GM18511 (cell line): Measurements from ENCODE around the gene PPP1R9A.

Experiments
- ATAC-seq: cut with Tn5 transposase; IDR thresholded peaks from one replicate; pipeline ENCODE4 v1.9.1; 2021; ENCODE audit warnings: mild to moderate bottlenecking, moderate library complexity; ENCODE audit not compliant: unreplicated experiment

Gene PPP1R9A

DNA sequence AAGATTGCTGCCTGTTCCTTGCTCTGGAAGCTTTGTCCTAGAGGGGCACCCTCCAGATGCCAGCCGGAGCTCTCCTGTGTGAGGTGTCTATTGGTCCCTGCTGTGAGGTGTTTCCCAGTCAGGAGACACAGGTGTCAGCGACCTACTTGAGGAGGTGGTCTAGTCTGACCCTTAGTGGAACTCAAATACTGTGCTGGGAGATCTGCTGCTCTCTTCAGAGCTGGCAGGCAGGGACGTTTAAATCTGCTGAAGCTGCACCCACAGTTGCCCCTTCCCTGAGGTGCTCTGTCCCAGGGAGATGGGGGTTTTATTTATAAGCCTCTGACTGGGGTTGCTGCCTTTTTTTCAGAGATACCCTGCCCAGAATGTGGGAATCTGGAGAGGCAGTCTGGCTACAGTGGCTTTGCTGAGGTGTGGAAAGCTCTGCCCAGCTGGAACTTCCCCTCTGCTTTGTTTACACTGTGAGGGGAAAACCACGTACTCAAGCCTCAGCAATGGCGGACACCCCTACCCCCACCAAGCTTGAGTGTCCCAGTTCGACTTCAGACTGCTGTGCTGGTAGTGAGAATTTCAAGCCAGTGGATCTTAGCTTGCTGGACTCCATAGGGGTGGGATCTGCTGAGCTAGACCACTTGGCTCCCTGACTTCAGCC, 119.2 kb downstream of the PPP1R9A start:
- ATAC-seq: no peak

DNA sequence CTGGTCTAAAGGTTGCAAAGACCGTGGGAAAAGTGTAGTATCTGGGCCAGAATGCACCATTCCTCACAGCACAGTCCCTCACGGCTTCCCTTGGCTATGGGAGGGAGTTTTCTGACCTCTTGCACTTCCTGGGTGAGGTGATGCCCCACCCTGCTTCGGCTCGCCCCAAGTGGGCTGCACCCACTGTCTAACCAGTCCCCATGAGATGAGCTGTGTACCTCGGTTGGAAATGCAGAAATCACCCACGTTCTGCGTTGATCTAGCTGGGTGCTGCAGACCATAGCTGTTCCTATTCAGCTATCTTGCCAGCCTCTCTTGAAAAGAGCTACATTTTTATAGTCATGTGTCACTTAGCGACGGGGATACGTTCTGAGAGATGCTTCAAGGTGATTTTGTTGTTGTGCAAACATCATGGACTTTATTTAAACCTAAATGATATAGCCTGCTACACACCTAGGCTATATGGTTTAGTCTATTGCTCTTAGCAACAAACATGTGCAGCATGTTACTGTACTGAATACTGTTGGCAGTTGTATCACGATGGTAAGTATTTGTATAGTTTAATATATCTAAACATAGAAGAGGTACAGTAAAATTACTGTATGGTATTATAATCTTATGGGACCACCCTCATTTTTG, 120.0 kb downstream of the PPP1R9A start:
- ATAC-seq: no peak

DNA sequence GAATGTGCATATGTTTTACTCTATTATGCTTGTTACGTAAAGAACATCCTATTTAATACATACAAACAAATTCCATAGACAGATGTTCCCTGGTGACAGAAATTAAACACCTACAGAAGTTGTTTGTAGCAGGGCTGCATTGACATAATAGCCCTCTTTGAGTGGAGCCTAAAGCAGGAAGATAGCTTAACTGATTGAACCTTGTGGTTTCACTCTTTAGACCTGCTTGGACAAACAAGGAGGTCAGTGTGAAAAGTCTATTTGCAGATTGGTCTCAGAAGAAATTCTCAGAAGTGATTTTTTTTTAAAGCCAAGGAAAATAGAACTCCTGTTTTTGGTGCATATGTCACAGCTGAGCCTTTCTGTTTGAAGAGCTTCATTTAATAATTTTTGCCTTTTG, 121.3 kb downstream of the PPP1R9A start:
- ATAC-seq: no peak

DNA sequence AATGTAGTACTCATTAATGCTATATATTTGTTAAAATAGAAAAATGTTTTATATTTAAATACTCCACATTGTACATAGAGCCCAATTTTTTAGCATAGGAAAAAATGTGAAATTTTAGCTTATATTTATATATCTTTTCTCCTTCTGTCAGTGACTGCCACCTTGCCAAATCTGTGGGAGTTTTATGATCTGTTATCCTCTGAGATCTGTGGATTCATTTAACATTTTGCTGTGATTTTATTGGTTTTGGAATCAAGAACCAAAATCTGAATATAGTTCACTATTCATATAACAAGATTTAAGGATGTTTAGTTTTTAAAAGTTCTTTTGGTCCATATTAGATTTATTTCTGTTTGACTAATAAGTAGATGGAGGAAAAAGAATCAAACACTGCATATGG, 127.9 kb downstream of the PPP1R9A start:
- ATAC-seq: no peak

DNA sequence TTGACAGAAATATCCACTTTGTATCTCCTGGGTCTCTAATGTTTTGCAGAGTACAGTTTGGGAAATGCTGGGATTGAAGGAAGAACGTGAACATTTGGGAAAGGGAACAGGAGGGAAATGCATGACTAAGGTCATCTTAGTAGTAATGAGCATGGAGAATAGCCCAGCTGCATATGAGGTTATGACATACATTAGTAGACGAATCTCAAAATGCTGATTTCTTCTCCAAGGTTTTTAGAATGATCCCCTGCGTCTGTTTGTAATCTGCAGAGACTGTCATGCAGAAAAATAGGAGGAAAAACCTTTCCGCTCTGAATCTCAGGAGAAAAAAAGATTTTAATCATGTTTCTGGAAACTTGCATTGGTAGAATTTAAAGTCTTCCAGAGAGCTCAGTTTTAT, 133.6 kb downstream of the PPP1R9A start:
- no peak for ATAC-seq

DNA sequence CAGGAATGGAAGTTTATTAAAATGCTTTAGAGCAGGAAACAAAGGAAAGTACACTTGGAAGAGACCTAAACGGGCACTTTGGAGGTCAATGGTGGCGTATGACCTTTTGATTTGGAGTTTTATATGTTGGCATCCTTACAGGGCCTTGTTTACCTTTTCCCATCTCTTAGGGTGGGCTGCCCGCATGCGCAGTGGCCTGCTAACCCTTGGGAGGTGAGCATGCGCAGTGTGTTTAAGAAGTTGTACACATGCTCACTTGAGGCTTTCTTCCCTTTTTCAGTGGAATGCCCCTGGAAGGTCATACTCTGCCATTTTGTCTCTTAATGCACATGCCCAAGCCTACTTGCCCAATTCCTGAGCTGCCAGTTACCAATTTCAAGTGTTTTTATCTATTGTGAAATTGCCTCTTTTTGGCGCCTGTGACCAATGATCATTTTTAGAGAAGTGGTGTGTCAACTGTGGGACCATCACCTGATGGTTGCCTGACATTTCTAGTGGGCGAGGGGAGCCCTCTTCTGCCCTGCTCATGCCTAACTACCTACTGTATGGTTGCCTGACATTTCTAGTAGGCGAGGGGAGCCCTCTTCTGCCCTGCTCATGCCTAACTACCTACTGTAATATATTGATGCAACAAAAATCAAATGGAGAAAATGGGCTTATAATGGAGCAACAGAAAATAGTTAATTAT, 138.0 kb downstream of the PPP1R9A start:
- no peak for ATAC-seq

DNA sequence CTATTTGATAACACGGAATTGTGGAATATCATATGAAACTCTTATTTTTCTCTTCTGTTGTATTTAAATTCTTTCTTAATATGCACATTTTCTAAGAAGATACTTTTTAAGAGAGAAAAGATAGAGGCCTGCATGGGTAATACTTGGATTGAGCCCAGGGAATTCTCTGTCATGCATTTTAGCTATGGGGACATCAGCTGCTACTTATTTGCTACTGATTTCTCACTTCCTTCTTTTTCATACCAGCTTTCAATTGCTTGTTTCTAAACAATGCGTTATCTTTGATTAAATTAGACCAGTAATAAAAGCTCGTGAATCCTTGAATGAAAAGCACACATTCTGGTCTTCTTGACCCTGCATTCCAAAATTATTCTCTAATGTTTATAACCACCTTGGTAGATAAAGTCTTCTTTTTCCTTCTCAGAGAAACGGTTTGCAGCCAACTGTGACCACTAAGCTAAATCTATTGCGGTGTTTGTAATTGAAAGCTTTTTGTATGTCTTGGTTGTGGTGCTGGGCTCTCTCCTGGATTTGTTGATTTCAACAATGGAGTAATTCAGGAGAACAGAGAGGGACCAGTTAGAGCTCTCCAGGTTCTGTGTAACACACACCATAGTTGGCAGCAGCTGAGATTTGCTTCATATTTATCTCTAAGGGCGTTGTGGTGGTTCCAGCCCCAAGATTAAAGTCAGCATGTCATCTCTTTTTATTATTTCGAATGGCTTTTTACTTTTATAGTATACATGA, 139.3 kb downstream of the PPP1R9A start:
- peak; percentile 68 for ATAC-seq

DNA sequence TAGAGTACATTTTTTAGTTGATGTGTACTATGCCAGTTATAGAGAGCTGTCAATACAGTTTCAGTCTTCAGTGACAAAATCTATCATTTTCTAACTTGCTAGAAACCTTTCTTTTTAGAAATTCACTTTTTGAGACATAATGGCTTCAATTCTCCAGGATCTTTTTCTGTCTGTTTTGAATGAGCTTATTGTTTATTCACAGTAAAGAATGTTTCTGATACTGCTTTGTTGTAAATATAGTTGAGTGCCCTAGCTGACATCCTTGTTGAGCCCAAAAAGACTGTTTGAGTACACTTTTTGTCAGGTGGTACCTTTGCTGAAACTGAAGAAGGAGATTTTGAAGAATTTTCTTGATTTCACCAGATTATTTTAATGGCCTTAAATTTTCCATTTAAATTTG, 139.9 kb downstream of the PPP1R9A start:
- no peak for ATAC-seq

DNA sequence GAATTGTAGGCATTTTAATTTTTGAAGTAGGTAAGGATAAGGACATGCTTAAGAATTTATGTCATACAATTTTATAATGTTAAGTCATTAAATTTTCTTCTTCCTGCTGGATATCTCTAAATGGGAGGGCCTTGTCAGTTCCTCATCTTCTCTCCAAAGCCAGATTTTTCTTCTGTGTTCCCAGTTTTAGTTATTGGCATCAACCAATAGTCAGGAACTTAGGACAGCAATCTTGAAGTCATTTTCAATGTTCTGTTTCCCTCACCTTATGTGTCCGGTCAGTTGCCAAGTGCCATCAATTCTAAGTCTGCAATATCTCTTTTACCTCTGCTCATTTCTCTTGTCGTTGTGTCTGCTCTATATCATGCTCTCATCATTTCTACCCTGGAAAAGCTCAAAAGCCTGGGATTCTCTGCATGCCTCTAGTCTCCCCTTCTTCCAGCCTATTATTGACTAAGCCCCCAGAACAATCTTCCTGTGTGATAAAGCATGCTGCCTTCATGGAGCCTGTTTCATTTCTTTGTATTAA, 145.2 kb downstream of the PPP1R9A start:
- ATAC-seq: no peak

DNA sequence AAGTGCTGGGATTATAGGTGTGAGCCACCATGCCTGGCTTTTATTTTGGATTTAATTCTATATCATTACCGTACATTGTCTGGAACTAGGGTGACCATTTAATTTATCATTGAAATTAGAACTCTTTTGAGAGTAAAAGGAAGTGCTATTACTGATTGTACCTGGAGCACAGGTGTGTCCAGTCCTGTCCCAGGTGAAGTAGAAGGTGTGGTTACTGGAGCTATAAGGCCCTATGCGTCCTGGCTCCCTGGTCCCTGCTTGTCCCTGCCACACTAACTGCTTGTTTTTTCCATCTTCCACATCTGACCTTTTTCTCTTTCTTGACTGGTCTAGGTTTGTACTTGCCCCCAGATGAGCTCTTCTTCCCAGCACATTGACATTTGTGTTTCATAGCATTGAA, 147.0 kb downstream of the PPP1R9A start:
- ATAC-seq: no peak

DNA sequence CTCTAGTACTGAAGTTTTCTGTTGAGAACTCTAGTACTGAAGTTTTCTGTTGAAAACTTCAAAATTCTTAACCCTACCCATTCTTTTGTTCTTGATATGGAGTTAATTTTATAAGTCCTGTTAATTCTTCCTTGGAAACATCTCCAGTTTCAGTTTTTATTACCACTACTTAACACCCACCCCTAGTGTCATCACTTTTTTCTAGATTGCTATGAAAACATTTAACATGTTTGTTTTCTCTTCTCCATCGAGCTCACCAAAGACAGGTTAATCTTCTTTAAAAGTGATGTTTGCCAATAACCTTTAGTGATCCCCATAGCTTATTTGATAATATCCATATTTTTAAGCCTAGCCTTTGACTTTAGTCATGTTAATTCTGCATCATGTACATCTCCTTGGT, 147.9 kb downstream of the PPP1R9A start:
- no peak for ATAC-seq

DNA sequence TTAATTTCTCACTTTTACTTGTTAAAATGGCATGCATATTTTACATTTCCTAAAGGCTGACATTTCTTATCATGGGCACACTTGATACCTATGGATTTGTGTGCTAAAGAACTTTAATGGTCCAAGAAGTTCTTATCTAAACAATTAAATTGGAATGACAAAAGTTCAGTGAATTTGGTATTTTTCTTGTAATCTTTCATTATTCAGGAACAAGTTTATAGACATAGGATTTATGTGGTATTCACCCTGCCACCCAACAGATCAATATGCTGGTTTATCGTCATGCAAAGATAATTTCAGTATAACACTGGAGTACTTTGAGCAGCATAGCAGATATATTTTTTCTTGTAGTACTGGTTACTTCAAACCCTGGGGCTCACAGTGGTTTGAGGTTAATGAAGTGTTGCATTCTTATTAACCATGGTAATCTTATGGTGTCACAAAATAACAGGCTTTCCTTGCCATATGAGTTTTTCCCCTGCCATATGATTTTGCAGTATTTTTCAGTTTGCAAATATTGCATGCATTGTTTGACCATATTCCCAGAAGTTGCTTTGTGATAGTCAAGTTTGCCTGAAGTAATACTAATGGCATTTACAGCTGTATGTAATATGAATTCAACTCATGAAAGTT, 148.8 kb downstream of the PPP1R9A start:
- no peak for ATAC-seq

DNA sequence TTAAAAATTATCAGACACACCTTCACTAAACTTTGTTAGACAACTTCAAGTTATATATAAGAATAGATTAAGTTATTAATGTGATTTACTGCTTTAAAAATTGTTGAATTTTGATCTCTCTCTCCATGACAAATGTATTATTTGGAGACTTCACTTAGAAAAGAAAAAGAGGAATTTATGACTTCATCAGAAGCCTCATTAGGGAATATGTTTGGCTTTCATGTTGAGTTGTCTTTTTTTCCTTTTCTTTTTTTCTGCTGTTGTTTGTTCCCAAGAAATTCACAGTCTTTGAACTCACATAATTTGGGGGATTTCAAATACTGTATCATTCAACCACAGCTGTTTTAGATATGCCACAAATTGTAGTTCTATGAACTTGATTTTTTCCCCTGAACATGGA, 149.5 kb downstream of the PPP1R9A start:
- ATAC-seq: no peak

DNA sequence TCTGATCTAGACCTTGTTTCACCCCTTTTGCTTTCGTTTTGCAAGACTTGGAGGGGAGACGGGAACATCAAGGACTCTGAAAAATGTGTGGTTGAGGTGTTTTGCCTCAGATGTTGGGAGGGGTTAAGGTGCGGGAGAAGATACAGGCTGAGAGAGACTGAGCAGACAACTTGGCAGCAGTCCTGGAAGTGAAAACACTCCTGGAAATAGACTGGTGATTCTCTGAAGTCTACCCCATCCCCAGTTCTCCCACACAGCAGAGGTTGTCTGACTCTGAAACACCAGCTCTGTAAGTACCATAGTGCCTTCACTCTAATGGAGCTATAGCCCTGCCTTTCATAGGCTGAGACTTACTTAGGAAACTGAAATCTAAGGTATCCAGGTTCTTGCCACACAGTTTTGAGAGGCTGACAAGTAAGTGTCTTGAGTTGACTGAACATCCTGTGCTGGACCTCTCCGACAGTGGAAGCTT, 152.5 kb downstream of the PPP1R9A start:
- no peak for ATAC-seq

DNA sequence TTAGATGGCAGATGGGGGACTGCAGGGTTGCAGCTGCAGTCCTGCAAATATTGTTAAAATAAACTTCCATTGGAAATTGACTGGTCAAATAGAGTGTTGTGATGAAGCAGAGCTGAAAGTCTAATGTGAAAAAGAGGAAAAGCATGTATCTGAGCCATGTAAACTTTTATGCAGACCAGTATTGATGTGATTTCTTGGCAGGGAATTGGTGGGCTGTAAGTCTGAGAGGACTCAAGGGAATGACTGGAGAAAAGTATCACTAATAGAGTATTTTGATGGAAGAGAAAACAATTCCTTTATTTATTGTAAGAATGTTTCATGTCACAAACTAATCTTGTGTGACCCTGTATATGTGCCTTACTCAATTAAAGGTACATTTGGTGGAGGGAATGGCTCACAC, 155.5 kb downstream of the PPP1R9A start:
- ATAC-seq: no peak

DNA sequence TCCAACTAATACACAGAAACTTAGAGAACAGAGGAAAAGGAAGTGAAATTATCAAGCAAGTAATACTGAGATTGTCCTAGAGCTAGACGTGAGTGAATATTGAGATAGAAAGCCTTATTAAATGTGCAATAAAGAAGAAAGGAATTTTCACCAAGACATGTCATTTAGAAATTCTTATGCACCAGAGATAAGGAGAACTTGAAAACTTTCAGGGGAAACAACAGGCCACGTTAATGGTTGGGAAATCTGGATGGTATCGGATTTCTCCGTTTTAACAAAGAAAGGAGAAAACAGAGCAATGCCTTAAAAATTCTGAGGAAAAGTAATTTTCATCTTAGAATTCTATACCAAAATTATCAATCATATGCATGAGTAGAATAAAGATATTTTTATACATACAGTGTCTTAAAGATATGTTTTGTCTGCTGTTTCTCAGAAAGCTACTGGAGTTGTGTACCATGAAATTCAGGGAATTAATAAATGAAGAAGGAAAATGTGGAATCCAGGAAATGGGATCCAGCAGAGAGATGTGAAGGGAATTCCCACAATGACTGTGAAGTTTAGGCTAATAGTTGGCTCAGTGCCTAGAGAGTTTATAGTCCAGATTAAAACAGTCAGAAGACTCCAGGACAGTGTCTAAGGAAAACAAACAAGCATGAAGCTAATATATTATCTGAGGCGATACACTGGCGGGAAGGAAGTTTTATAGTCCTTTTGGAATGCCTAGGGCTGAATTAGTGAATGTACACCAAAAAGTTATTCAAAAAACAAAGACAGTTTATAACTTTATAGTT, 159.5 kb downstream of the PPP1R9A start:
- no peak for ATAC-seq

DNA sequence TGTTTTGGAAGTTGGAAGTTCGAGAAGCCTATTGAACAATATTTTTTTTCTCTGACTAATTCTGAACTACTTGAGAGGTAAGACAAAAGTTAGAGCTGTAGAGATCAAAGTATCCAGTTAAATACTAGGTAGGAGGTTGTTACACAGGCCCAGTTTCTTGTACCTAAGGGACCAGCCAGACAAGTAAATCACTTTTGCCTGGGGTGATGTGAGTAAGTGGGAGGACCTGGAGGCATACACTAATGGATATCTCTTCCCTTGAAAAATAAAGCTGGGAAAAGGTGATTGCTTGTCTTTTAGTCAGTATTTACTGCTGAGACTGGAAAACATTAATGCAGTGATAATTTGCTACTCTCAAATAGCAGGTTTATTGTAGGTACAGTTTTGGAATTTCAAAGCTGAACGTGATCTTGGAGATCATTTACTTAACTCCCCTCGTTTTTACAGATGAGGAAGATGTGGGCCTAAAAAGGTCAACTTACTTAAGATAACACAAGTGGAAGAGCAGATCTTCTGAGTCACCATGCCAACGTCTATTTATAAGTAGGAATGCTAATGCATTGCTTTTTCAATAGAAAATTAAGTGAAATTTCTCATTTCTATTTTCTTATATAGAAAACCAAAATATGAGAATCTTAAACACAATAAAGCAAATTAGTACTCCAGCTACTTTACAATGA, 181.3 kb downstream of the PPP1R9A start:
- ATAC-seq: no peak

DNA sequence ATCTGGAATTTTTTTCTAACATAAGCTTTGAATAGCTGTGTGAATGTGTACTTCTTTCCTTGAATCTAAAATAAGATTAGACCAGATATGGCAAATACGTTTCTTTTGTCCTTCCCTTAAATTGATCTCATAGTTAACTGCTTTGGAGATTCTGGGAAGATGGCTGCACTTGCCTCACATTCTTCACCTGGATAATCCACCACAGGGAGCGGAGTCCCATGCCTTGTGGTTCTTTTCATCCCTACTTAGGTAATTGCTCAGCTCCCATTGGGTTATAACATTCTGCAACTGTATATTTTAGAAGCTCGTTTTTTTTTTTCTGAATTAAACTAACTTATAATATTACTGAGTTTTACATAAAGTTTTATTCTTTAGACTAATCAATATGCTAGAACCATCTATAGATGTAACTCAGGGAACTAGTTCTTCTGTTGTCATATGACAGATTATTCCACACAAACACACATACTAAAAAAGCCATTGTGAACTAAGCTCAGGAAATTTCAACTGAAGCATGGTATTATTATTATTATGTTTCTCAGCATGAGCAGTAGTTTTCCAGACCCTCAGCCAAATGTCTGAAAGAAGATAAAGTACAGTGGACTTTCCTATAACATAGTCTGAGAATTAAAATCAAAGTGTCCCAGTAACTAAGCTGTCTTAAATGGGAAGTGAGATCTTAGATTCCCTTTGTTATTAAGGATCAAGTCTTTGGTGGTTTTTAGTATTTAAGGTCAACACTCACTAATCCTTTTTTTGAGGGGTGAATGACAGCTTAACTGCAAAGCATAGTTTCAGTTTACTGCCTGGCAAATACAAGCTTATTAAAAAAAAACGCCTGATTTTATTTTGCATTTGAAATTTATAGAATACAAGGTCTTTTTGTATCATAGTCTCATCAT, 182.3 kb downstream of the PPP1R9A start:
- ATAC-seq: no peak
